Liver (tissue), 9 donors: ENCODE data around the gene ALDH8A1. TPM values are rescaled to one million over a fixed set of nuclear protein-coding genes. Genes with fewer than 3 reads are reported as not detected.

Source experiments
- DNase-seq: peaks from one replicate; pipeline ENCODE4 v3.0.0-alpha.2; 2017; ENCODE audit warnings: low spot score
- H3K27ac ChIP-seq, 2 donors: one replicate each; pipeline ENCODE4 v1.7.0; 2013; ENCODE audit warnings: inconsistent platforms in 2 of 2, low read length in 2 of 2, control low read depth in 1 of 2, low read depth in 1 of 2, mild to moderate bottlenecking in 1 of 2
- H3K27me3 ChIP-seq, 4 donors: one replicate each; pipeline versions ENCODE4 v1.6.1 to v1.7.0; 2013; ENCODE audit warnings: low read length in 3 of 4, inconsistent platforms in 1 of 4, mild to moderate bottlenecking in 1 of 4, moderate library complexity in 1 of 4; ENCODE audit not compliant: control insufficient read depth in 4 of 4, insufficient read depth in 4 of 4
- H3K36me3 ChIP-seq, 4 donors: one replicate each; pipeline versions ENCODE4 v1.6.1 to v1.7.0; 2013; ENCODE audit warnings: low read length in 3 of 4, mild to moderate bottlenecking in 3 of 4, low read depth in 1 of 4, moderate library complexity in 1 of 4; ENCODE audit not compliant: control insufficient read depth in 4 of 4, insufficient read depth in 3 of 4
- H3K4me1 ChIP-seq, 4 donors: one replicate each; pipeline versions ENCODE4 v1.6.1 to v1.7.0; 2013; ENCODE audit warnings: low read length in 3 of 4, mild to moderate bottlenecking in 3 of 4, moderate library complexity in 1 of 4; ENCODE audit not compliant: control insufficient read depth in 4 of 4, insufficient read depth in 4 of 4
- H3K4me3 ChIP-seq, 3 donors: one replicate each; pipeline versions ENCODE4 v1.6.1 to v1.7.0; 2013; ENCODE audit warnings: low read length in 3 of 3, control low read depth in 1 of 3, low read depth in 1 of 3, mild to moderate bottlenecking in 1 of 3
- H3K9ac ChIP-seq, 2 donors: one replicate each; pipeline ENCODE4 v1.7.0; 2013; ENCODE audit warnings: low read length in 2 of 2, mild to moderate bottlenecking in 2 of 2, moderate library complexity in 2 of 2, control low read depth in 1 of 2, low read depth in 1 of 2
- H3K9me3 ChIP-seq, 4 donors: one replicate each; pipeline versions ENCODE4 v1.6.1 to v1.7.0; 2013; ENCODE audit warnings: low read length in 3 of 4; ENCODE audit not compliant: control insufficient read depth in 4 of 4
- EGR1 ChIP-seq, 2 donors: IDR thresholded peaks; 2 replicates each; pipeline ENCODE4 v1.6.1; 2016 to 2018; ENCODE audit warnings: antibody characterized with exemption in 2 of 2, low read depth in 2 of 2
- FOXA2 ChIP-seq: IDR thresholded peaks from 2 replicates; pipeline ENCODE4 v1.6.1; 2016; ENCODE audit warnings: antibody characterized with exemption
- GABPA ChIP-seq, 2 donors: IDR thresholded peaks in 1 of 2; conservative IDR thresholded peaks in 1 of 2; 2 replicates each; pipeline ENCODE4 v1.6.1; 2016; ENCODE audit warnings: antibody characterized with exemption in 2 of 2, mild to moderate bottlenecking in 1 of 2, moderate library complexity in 1 of 2
- HNF4G ChIP-seq: IDR thresholded peaks from 2 replicates; pipeline ENCODE4 v1.6.1; 2016; ENCODE audit warnings: antibody characterized with exemption
- JUND ChIP-seq, 2 donors: IDR thresholded peaks; 2 replicates each; pipeline ENCODE4 v1.6.1; 2016; ENCODE audit warnings: antibody characterized with exemption in 2 of 2
- NR2F2 ChIP-seq: IDR thresholded peaks from 2 replicates; pipeline ENCODE4 v1.6.1; 2016; ENCODE audit warnings: antibody characterized with exemption
- RAD21 ChIP-seq, 2 donors: IDR thresholded peaks; 2 replicates each; pipeline ENCODE4 v1.6.1; 2016; ENCODE audit warnings: antibody characterized with exemption in 2 of 2, mild to moderate bottlenecking in 2 of 2
- RXRA ChIP-seq, 2 donors: IDR thresholded peaks; 2 replicates each; pipeline ENCODE4 v1.6.1; 2017 to 2018; ENCODE audit warnings: antibody characterized with exemption in 2 of 2, mild to moderate bottlenecking in 1 of 2
- TAF1 ChIP-seq: conservative IDR thresholded peaks from 2 replicates; pipeline ENCODE4 v1.6.1; 2016; ENCODE audit warnings: antibody characterized with exemption, mild to moderate bottlenecking
- YY1 ChIP-seq: IDR thresholded peaks from 2 replicates; pipeline ENCODE4 v1.6.1; 2016; ENCODE audit warnings: antibody characterized with exemption, mild to moderate bottlenecking
- whole genome bisulfite sequencing: extraction: QIAGEN DNeasy Blood & Tissue Kit; methylation state at CpG from one replicate; pipeline ENCODE4 v1.1.7; 2013; 5-methylcytosine and 5-hydroxymethylcytosine counted together
- polyA plus RNA-seq, 2 donors: library from polyadenylated mRNA; stranded (reverse) in 1 of 2; unstranded in 1 of 2; fragments of 200-250 nt in 1 of 2; fragments of >200 nt in 1 of 2; fragmentation: Nextera tagmentation in 1 of 2; extraction: Ambion mirVana in 1 of 2; gene quantifications; one replicate each; pipeline versions ENCODE4 v1.2.1 to v1.2.3, GENCODE V29; 2013 to 2015
- total RNA-seq, 2 donors: library from RNA; depleted of rRNA; stranded (reverse); fragments of >200 nt; gene quantifications; one replicate each; pipeline ENCODE4 v1.2.3, GENCODE V29; 2014
- TF ChIP-seq, protein P1 (sequence below): IDR thresholded peaks from 2 replicates; pipeline ENCODE4 v1.6.1; 2016; ENCODE audit warnings: antibody characterized with exemption
- TF ChIP-seq, protein P2 (sequence below): fragments of 150-350 bp; IDR thresholded peaks from 2 replicates; pipeline ENCODE4 v1.5.1; 2017; ENCODE audit warnings: improper control_type of control experiment, low read depth, low read length; ENCODE audit not compliant: missing input control
- TF ChIP-seq, protein P3 (sequence below): IDR thresholded peaks from 2 replicates; pipeline ENCODE4 v1.6.1; 2016; ENCODE audit warnings: antibody characterized with exemption
- TF ChIP-seq, protein P4 (sequence below): IDR thresholded peaks from 2 replicates; pipeline ENCODE4 v1.6.1; 2016; ENCODE audit warnings: antibody characterized with exemption
- donor health status: healthy.
- donor health status: healthy.
- donor health status: healthy.
- donor health status: healthy.
- donor health status: healthy.

ALDH8A1 gene
- total and polyA plus RNA-seq, 4 donors, result 73.0 to 255 (median 107) TPM

DNA sequence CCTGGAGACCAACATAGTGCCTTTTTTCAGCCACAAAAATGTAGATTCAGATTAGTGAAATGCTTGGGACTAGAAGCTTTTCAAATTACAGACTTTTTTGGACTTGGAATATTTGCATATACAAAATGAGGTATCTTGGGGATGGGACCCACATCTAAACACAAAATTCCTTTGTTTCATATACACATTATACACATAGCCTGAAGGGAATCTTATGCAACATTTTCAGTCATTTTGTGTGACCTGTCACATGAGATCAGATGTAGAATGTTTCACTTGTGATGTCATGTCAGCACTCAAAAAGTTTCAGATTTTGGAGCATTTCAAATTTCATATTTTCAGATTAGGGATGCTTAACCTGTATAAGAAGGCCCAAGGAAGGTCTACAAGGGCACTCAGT lies 44.5 kb upstream of the ALDH8A1 start:
- TF ChIP-seq GABPA (IDR thresholded peaks at IDR 0.05 in 1 of 2, conservative IDR thresholded peaks at IDR 0.05 in 1 of 2) (no peak), YY1 (no peak), EGR1 (IDR thresholded peaks at IDR 0.05; ENCODE audit: low read depth in 2 of 2) (no peak), FOXA2 (no peak), RAD21 (IDR thresholded peaks at IDR 0.05) (no peak), JUND (IDR thresholded peaks at IDR 0.05) (no peak), HNF4G (no peak)
- Histone ChIP-seq H3K4me3 (no peak overlapping the region), H3K27ac (no peak overlapping the region), H3K9ac (no peak overlapping the region), H3K36me3 (peaks cover 5 to 35% (median 20%) of the 10 kb centered on the region in 4 donors), H3K9me3 (no peaks in the 10 kb centered on the region), H3K4me1 (no peaks in the 10 kb centered on the region), H3K27me3 (no peaks in the 10 kb centered on the region)
- no peak for DNase-seq

DNA sequence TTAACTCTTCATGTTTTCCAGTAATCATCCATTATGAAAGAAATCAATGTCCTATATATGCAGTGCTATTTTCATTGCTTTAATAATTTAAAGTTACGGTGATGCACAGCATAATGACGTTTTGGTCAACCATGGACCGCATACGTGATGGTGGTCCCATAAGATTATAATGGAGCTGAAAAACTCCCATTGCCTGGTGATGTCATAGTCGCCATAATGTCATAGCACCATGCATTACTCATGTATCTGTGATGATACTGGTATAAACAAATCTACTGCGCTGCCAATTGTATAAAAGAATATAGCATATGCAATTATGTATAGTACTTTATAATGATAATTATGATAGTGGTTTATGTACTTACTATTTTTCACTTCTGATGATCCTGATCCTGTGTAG lies 42.3 kb upstream of the ALDH8A1 start:
- Histone ChIP-seq H3K4me1 (no peaks in the 10 kb centered on the region), H3K4me3 (no peak overlapping the region), H3K9me3 (no peaks in the 10 kb centered on the region), H3K27ac (no peak overlapping the region), H3K36me3 (peaks cover 3 to 35% (median 17%) of the 10 kb centered on the region in 4 donors), H3K9ac (no peak overlapping the region), H3K27me3 (no peaks in the 10 kb centered on the region)
- no peak for DNase-seq
- TF ChIP-seq NR2F2 (no peak), GABPA (IDR thresholded peaks at IDR 0.05 in 1 of 2, conservative IDR thresholded peaks at IDR 0.05 in 1 of 2) (no peak), YY1 (no peak), RXRA (IDR thresholded peaks at IDR 0.05) (no peak), TAF1 (no peak)
- TF ChIP-seq, protein P1, sequence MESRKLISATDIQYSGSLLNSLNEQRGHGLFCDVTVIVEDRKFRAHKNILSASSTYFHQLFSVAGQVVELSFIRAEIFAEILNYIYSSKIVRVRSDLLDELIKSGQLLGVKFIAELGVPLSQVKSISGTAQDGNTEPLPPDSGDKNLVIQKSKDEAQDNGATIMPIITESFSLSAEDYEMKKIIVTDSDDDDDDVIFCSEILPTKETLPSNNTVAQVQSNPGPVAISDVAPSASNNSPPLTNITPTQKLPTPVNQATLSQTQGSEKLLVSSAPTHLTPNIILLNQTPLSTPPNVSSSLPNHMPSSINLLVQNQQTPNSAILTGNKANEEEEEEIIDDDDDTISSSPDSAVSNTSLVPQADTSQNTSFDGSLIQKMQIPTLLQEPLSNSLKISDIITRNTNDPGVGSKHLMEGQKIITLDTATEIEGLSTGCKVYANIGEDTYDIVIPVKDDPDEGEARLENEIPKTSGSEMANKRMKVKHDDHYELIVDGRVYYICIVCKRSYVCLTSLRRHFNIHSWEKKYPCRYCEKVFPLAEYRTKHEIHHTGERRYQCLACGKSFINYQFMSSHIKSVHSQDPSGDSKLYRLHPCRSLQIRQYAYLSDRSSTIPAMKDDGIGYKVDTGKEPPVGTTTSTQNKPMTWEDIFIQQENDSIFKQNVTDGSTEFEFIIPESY, result no peak
- WGBS, result 97% methylated on average over 6 of the region's 6 CpGs

DNA sequence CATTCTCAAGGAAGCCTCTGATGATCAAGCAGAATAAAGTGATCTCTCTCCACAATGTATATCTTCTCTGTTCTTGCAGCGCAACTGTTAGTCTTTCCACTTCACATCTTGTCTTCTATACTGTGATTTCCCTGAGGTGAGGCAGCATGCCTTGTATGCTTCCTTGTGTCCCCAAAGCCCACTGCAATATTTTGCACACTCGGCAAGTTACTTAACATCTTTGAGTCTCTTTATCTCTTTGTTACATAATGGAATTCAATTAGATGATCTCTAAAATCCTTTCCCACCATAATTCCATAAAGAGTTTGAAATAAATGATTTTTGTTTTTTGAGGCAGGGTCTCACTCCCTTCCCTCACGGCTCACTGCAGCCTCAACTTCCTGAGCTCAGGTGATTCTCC lies 40.4 kb upstream of the ALDH8A1 start:
- no peaks in the 10 kb centered on the region for H3K27me3 ChIP-seq
- H3K4me3 ChIP-seq, result no peak overlapping the region
- H3K9me3 ChIP-seq, result no peaks in the 10 kb centered on the region
- 97% methylated on average over 3 of the region's 3 CpGs for WGBS
- no peak overlapping the region for H3K9ac ChIP-seq
- no peak for DNase-seq
- H3K27ac ChIP-seq, result no peak overlapping the region
- H3K36me3 ChIP-seq, result peaks cover 2 to 24% (median 13%) of the 10 kb centered on the region in 4 donors
- H3K4me1 ChIP-seq, result no peaks in the 10 kb centered on the region
- TF ChIP-seq, protein P2, sequence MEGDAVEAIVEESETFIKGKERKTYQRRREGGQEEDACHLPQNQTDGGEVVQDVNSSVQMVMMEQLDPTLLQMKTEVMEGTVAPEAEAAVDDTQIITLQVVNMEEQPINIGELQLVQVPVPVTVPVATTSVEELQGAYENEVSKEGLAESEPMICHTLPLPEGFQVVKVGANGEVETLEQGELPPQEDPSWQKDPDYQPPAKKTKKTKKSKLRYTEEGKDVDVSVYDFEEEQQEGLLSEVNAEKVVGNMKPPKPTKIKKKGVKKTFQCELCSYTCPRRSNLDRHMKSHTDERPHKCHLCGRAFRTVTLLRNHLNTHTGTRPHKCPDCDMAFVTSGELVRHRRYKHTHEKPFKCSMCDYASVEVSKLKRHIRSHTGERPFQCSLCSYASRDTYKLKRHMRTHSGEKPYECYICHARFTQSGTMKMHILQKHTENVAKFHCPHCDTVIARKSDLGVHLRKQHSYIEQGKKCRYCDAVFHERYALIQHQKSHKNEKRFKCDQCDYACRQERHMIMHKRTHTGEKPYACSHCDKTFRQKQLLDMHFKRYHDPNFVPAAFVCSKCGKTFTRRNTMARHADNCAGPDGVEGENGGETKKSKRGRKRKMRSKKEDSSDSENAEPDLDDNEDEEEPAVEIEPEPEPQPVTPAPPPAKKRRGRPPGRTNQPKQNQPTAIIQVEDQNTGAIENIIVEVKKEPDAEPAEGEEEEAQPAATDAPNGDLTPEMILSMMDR, result no peak
- no peak for TF ChIP-seq JUND (IDR thresholded peaks at IDR 0.05)
- TF ChIP-seq, protein P3, sequence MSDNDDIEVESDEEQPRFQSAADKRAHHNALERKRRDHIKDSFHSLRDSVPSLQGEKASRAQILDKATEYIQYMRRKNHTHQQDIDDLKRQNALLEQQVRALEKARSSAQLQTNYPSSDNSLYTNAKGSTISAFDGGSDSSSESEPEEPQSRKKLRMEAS, result no peak
- TF ChIP-seq, protein P4, sequence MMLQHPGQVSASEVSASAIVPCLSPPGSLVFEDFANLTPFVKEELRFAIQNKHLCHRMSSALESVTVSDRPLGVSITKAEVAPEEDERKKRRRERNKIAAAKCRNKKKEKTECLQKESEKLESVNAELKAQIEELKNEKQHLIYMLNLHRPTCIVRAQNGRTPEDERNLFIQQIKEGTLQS, result no peak
